HepG2 (cell line): ENCODE measurements around the gene CEBPA. TPM values are rescaled to one million over a fixed set of nuclear protein-coding genes. Genes with fewer than 3 reads are reported as not detected.

ENCODE experiments used
- ASH2L ChIP-seq: fragments of 300-600, 200-600 bp; sonication (generic); IDR thresholded peaks from 2 replicates; pipeline ENCODE4 v1.7.0; 2017; ENCODE audit warnings: low read depth, mild to moderate bottlenecking, moderate library complexity, mixed read lengths, low read length; ENCODE audit not compliant: insufficient read length
- ATF2 ChIP-seq: sonication (generic); formaldehyde crosslinking; IDR thresholded peaks from 2 replicates; pipeline ENCODE4 v1.4.0; 2020; ENCODE audit warnings: missing genetic modification reagents
- ATF6 ChIP-seq: sonication (generic); formaldehyde crosslinking; conservative IDR thresholded peaks from 2 replicates; pipeline ENCODE4 v1.4.0; 2020; ENCODE audit warnings: missing genetic modification reagents
- FOXA3 ChIP-seq: IDR thresholded peaks from 2 replicates; pipeline ENCODE4 v1.6.1; 2016; ENCODE audit warnings: missing genetic modification reagents, missing compliant biosample characterization
- SKIL ChIP-seq: sonication (generic); formaldehyde crosslinking; IDR thresholded peaks from 2 replicates; pipeline ENCODE4 v1.8.0; 2022; ENCODE audit warnings: missing genetic modification reagents, mild to moderate bottlenecking, moderate library complexity, borderline replicate concordance
- STAG1 ChIP-seq: sonication (generic); formaldehyde crosslinking; IDR thresholded peaks from 2 replicates; pipeline ENCODE4 v1.4.0; 2020; ENCODE audit warnings: missing genetic modification reagents
- TBL1XR1 ChIP-seq: fragments of 150-350 bp; IDR thresholded peaks from 2 replicates; pipeline ENCODE4 v1.6.1; 2014; ENCODE audit warnings: borderline replicate concordance, low read length; ENCODE audit not compliant: partially characterized antibody
- YY1 ChIP-seq: IDR thresholded peaks from 2 replicates; pipeline ENCODE4 v1.6.1; 2011; ENCODE audit warnings: low read length, low read depth, moderate library complexity, mild to moderate bottlenecking; ENCODE audit not compliant: insufficient read depth, insufficient replicate concordance
- ZMAT3 ChIP-seq: sonication (generic); formaldehyde crosslinking; conservative IDR thresholded peaks from 2 replicates; pipeline ENCODE4 v1.7.0; 2021; ENCODE audit warnings: missing genetic modification reagents
- ZNF260 ChIP-seq: sonication (generic); formaldehyde crosslinking; IDR thresholded peaks from 2 replicates; pipeline ENCODE4 v1.4.0; 2020; ENCODE audit warnings: missing genetic modification reagents, low read depth, mild to moderate bottlenecking, borderline replicate concordance
- ZNF33B ChIP-seq: sonication (generic); formaldehyde crosslinking; IDR thresholded peaks from 2 replicates; pipeline ENCODE4 v1.5.1; 2020; ENCODE audit warnings: mild to moderate bottlenecking, missing genetic modification reagents
- ZNF451 ChIP-seq: sonication (generic); formaldehyde crosslinking; IDR thresholded peaks from 2 replicates; pipeline ENCODE4 v1.5.0; 2020; ENCODE audit warnings: mild to moderate bottlenecking, missing genetic modification reagents
- ZNF557 ChIP-seq: sonication (generic); formaldehyde crosslinking; IDR thresholded peaks from 2 replicates; pipeline ENCODE4 v1.4.0; 2020; ENCODE audit warnings: missing genetic modification reagents
- ZNF574 ChIP-seq: sonication (generic); formaldehyde crosslinking; IDR thresholded peaks from 2 replicates; pipeline ENCODE4 v1.4.0; 2020; ENCODE audit warnings: missing genetic modification reagents
- ZNF7 ChIP-seq: IDR thresholded peaks from 2 replicates; pipeline ENCODE4 v1.6.1; 2016; ENCODE audit warnings: missing biosample characterization, missing genetic modification reagents
- ZNF703 ChIP-seq: sonication (generic); formaldehyde crosslinking; IDR thresholded peaks from 2 replicates; pipeline ENCODE4 v1.5.1; 2020; ENCODE audit warnings: missing genetic modification reagents, mild to moderate bottlenecking, moderate library complexity, borderline replicate concordance
- ZNF780A ChIP-seq: sonication (generic); formaldehyde crosslinking; IDR thresholded peaks from 2 replicates; pipeline ENCODE4 v1.8.0; 2022; ENCODE audit warnings: mild to moderate bottlenecking, missing genetic modification reagents, moderate library complexity
- ZNF800 ChIP-seq: sonication (generic); formaldehyde crosslinking; IDR thresholded peaks from 2 replicates; pipeline ENCODE4 v1.4.0; 2020; ENCODE audit warnings: missing genetic modification reagents
- polyA plus RNA-seq, 8 experiments: library from polyadenylated mRNA; depleted of rRNA in 3 of 8; stranded (reverse) in 7 of 8; unstranded in 1 of 8; fragments of >200 nt; fragmentation: Illumina TruSeq in 4 of 8; extraction: Trizol in 4 of 8; gene quantifications; 2 replicates each; pipeline versions ENCODE4 v1.2.1 to v1.2.3, GENCODE V29; 2011 to 2016; ENCODE audit warnings: low read depth in 4 of 8, missing spikeins in 1 of 8, mixed read lengths in 1 of 8; ENCODE audit not compliant: insufficient read depth in 1 of 8
- total RNA-seq, 5 experiments: library from RNA; depleted of rRNA; stranded (reverse); fragments of >200 nt; fragmentation: Illumina TruSeq; extraction: Trizol; gene quantifications; 2 replicates each; pipeline ENCODE4 v1.2.3, GENCODE V29; 2016; ENCODE audit warnings: low read depth in 1 of 5

CEBPA gene
- total and polyA plus RNA-seq, 2 of the 13 experiments (the other 11 are each of a cell fraction or from before 2014, with no cell fraction given), result 24.8 to 103 TPM

- TF ChIP-seq TBL1XR1 (peak; percentile 86), ZNF780A (0 out of 2 replicates have a peak, but pooled peaks have one; percentile 25), ZNF33B (no peak), SKIL (peak; percentile 99), ZMAT3 (peak; percentile 94), YY1 (peak; percentile 89), STAG1 (CRISPR knock-in tag) (peak; percentile 63), ZNF557 (CRISPR knock-in tag) (no peak), ZNF451 (CRISPR knock-in tag) (peak; percentile 89), ZNF7 (CRISPR knock-in tag) (peak; percentile 43; the same call in 1 of the 2 replicates), ATF2 (peak; percentile 87), ZNF800 (0 out of 2 replicates have a peak, but pooled peaks have one; percentile 77), ZNF260 (CRISPR knock-in tag) (no peak), ASH2L (peak; percentile 79), ZNF703 (CRISPR knock-in tag) (peak; percentile 95; the same call in 1 of the 2 replicates), ATF6 (CRISPR knock-in tag) (no peak), FOXA3 (CRISPR knock-in tag) (peak; percentile 99), ZNF574 (CRISPR knock-in tag) (peak; percentile 85)
Observed at GRCh38 chr19:33275933-33276619, 26.3 kb downstream of the CEBPA start (continued).
